ENCODE data around the gene REXO5.

GRCh38 chr16:20850981-20851380 is 44.7 kb downstream of the REXO5 start:
- TF ChIP-seq REST (IDR thresholded peaks at IDR 0.05; ENCODE audit: borderline replicate concordance) (no peak), REST (CRISPR knock-in tag; IDR thresholded peaks at IDR 0.05; ENCODE audit: low read depth) (no peak), ELF2 (CRISPR knock-in tag; IDR thresholded peaks at IDR 0.05) (no peak), SREBF2 (CRISPR knock-in tag; IDR thresholded peaks at IDR 0.05) (no peak), BRCA1 (IDR thresholded peaks at IDR 0.05) (no peak), BRCA1 (CRISPR knock-in tag; IDR thresholded peaks at IDR 0.05) (no peak), ZBTB8A (IDR thresholded peaks at IDR 0.05; ENCODE audit: partially characterized antibody) (no peak)
